H1 (cell line): Measurements from ENCODE around the gene ANKRD11. TPM values are rescaled to one million over a fixed set of nuclear protein-coding genes. Genes with fewer than 3 reads are reported as not detected.

Source experiments
- CBX5 ChIP-seq: fragments of 300-800, 300-1000 bp; sonication (generic); IDR thresholded peaks from 2 replicates; pipeline ENCODE4 v1.7.1; 2016; ENCODE audit warnings: antibody characterized with exemption, low read length, low read depth
- NANOG ChIP-seq: IDR thresholded peaks from 2 replicates; pipeline ENCODE4 v1.6.1; 2011; ENCODE audit warnings: low read length, low read depth, mild to moderate bottlenecking, inconsistent platforms; ENCODE audit not compliant: insufficient read depth, poor library complexity, severe bottlenecking
- RAD21 ChIP-seq, 2 experiments: IDR thresholded peaks in 1 of 2; conservative IDR thresholded peaks in 1 of 2; 2 replicates each; pipeline ENCODE4 v1.6.1; 2011; ENCODE audit warnings: low read depth in 2 of 2, low read length in 2 of 2, improper control_type of control experiment in 1 of 2, inconsistent platforms in 1 of 2, mild to moderate bottlenecking in 1 of 2, moderate library complexity in 1 of 2
- USF2 ChIP-seq: IDR thresholded peaks from 2 replicates; pipeline ENCODE4 v1.6.1; 2011; ENCODE audit warnings: low read length, improper control_type of control experiment
- polyA plus RNA-seq, 7 experiments: library from polyadenylated mRNA; depleted of rRNA in 3 of 7; stranded (reverse) in 5 of 7; unstranded in 2 of 7; fragments of >200 nt in 5 of 7; fragments of 200-250 nt in 2 of 7; gene quantifications; 1 replicate in 5 of 7; 2 replicates in 1 of 7; 4 replicates in 1 of 7; pipeline versions ENCODE4 v1.2.1 to v1.2.3, GENCODE V29; 2011 to 2013; ENCODE audit warnings: missing spikeins in 2 of 7, mixed read lengths in 2 of 7
- total RNA-seq: library from RNA; stranded (reverse); fragmentation: NEBNext Ultra II Directional; extraction: Animal tissue kit (Norgen Biotek cat#: 25700); gene quantifications from 2 replicates; pipeline ENCODE4 v1.2.1, GENCODE V29; 2021

The ANKRD11 gene
- total and polyA plus RNA-seq, 2 of the 8 experiments (the other 6 are each of a cell fraction or from before 2014, with no cell fraction given): 46.5 to 142 TPM

DNA sequence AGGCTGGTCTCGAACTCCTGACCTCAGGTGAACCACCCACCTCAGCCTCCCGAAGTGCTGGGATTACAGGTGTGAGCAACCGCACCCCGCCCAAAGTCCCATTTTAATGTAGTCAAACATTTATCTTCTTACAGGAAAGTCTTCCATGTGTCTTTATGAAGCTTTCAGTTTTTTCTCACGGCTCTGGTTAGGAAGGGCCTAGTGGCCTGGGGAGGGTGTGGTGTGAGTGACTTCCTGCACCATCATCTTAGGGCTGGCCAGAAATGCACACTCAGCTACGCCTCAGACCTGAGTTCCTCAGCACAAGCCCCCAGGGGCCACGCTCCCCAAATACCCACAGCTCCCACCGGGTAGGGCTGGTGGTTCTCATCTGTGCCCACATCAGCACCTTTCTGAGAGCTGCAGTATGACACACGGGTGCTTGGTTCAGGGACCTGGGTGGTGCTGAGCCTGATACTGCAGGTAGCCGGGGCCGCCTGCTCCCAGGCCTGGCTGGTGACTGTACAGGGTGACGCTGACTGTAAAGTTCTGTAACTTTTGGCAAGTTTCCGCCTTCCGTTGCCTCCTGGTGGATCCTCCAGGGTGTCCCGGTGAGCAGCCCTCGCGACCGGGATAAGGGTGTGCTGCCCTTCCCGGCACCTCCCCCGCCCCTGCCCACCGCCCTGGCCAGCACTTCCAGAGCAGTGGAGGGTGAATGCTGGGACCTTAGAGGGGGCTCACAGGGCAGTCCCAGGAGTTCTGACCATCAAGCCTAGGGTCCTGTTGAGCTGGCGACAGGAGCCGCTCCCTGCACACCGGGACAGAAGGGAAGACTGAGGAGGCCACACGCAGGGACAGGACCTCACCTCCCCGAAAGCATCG, 220.3 kb downstream of the ANKRD11 start (continued):
- no peak for TF ChIP-seq RAD21 (IDR thresholded peaks at IDR 0.05 in 1 of 2, conservative IDR thresholded peaks at IDR 0.05 in 1 of 2; ENCODE audit: low read depth in 2 of 2, low read length in 2 of 2)
- TF ChIP-seq NANOG: no peak
- no peak for TF ChIP-seq CBX5
- no peak for TF ChIP-seq USF2
